DOHH2 (cell line): ENCODE data around the gene IRAK2.

Experiments used
- EZH2phosphoT487 ChIP-seq: fragments of 200-600 bp; sonication (generic); IDR thresholded peaks from 2 replicates; pipeline ENCODE4 v1.6.1; 2017; ENCODE audit warnings: borderline replicate concordance, mild to moderate bottlenecking, antibody characterized with exemption, low read length, moderate library complexity, mixed read lengths
- TF ChIP-seq, protein P1 (sequence below): fragments of 200-600 bp; sonication (generic); IDR thresholded peaks from one replicate; pipeline ENCODE4 v1.5.1; 2014; ENCODE audit warnings: antibody characterized with exemption, mild to moderate bottlenecking, low read depth, low read length; ENCODE audit not compliant: poor library complexity, severe bottlenecking

DNA sequence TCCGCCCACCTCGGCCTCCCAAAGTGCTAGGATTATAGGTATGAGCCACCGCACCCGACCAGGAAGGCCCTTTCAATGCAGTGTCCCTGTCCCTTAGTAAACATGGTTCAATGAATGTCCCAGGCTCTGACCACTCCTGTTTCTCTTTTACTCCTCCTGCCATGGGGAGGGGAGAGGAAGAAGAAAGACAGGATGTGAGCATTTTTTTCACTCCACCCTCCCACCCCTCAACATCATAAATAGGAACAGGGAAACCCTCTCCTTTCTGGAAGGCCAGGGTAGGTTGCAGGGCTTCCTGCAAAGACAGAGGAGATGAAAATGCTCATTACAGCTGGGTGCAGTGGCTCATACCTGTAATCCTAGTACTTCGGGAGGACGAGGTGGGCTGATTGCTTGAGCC lies 76.1 kb downstream of the IRAK2 start:
- TF ChIP-seq, protein P1, sequence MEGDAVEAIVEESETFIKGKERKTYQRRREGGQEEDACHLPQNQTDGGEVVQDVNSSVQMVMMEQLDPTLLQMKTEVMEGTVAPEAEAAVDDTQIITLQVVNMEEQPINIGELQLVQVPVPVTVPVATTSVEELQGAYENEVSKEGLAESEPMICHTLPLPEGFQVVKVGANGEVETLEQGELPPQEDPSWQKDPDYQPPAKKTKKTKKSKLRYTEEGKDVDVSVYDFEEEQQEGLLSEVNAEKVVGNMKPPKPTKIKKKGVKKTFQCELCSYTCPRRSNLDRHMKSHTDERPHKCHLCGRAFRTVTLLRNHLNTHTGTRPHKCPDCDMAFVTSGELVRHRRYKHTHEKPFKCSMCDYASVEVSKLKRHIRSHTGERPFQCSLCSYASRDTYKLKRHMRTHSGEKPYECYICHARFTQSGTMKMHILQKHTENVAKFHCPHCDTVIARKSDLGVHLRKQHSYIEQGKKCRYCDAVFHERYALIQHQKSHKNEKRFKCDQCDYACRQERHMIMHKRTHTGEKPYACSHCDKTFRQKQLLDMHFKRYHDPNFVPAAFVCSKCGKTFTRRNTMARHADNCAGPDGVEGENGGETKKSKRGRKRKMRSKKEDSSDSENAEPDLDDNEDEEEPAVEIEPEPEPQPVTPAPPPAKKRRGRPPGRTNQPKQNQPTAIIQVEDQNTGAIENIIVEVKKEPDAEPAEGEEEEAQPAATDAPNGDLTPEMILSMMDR, result no peak
- TF ChIP-seq EZH2phosphoT487, result no peak
